Mesodermal cell (in vitro differentiated cells): ENCODE results near the gene L1TD1.

ENCODE experiments used
- H3K27ac ChIP-seq: 2 replicates; pipeline ENCODE4 v1.7.0; 2013; ENCODE audit warnings: mild to moderate bottlenecking, low read depth, low read length, moderate library complexity; ENCODE audit not compliant: severe bottlenecking
- H3K36me3 ChIP-seq: 2 replicates; pipeline ENCODE4 v1.7.1; 2013; ENCODE audit warnings: mild to moderate bottlenecking, low read length, moderate library complexity; ENCODE audit not compliant: control insufficient read depth, insufficient read depth
- H3K4me1 ChIP-seq: one replicate; pipeline ENCODE4 v1.7.1; 2013; ENCODE audit warnings: mild to moderate bottlenecking, low read length; ENCODE audit not compliant: insufficient read depth, control insufficient read depth, poor library complexity, severe bottlenecking
- H3K4me3 ChIP-seq: 2 replicates; pipeline ENCODE4 v1.7.0; 2013; ENCODE audit warnings: low read length, control low read depth, mild to moderate bottlenecking; ENCODE audit not compliant: insufficient read depth, poor library complexity, severe bottlenecking; ENCODE audit errors: extremely low read depth
- H3K9me3 ChIP-seq: 2 replicates; pipeline ENCODE4 v1.7.1; 2013; ENCODE audit warnings: mild to moderate bottlenecking, low read length, moderate library complexity; ENCODE audit not compliant: control insufficient read depth
- WGBS, 2 experiments: methylation state at CpG; one replicate each; pipeline ENCODE4 v1.1.5; 2013; ENCODE audit warnings: missing lambda C conversion rate in 2 of 2; ENCODE audit not compliant: insufficient coverage in 2 of 2; 5-methylcytosine and 5-hydroxymethylcytosine counted together

L1TD1 gene

DNA sequence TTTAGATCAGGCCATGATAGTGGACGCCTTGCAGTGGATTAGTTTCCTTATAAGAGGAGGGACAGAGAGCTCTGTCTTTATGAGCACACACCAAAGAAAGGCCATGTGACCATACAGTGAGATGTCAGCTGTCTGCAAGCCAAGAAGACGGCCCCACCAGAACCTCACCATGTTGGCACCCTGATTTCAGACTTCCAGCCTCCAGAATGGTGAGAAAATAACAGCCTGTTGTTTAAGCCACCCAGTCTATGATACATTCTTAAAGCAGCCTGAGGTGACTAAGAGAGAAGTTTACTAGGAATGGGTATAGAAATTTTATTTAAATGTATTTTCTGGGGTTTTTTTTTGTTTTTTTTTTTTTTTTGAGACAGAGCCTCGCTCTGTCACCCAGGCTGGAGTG, 29.5 kb downstream of the L1TD1 start:
- WGBS, 2 experiments: 100% methylated on average over 1 of the region's 3 CpGs; no CpG with 5 or more reads in 1 of the 2 experiments
- no peak overlapping the region for H3K4me3 ChIP-seq
- H3K9me3 ChIP-seq: no peaks in the 10 kb centered on the region
- no peak overlapping the region for H3K27ac ChIP-seq
- peaks cover 3% of the 10 kb centered on the region for H3K4me1 ChIP-seq
- H3K36me3 ChIP-seq: no peaks in the 10 kb centered on the region

GRCh38 chr1:62227496-62227895, 32.8 kb downstream of the L1TD1 start:
- H3K36me3 ChIP-seq: no peaks in the 10 kb centered on the region
- H3K4me1 ChIP-seq: peaks cover 10% of the 10 kb centered on the region
- H3K4me3 ChIP-seq: no peak overlapping the region
- no peak overlapping the region for H3K27ac ChIP-seq
- WGBS, 2 experiments: 86% methylated on average over 8 to 11 of the region's 11 CpGs
- no peaks in the 10 kb centered on the region for H3K9me3 ChIP-seq

- H3K9me3 ChIP-seq: no peaks in the 10 kb centered on the region
- H3K36me3 ChIP-seq: no peaks in the 10 kb centered on the region
- WGBS, 2 experiments: 96 to 97% methylated on average over 6 to 7 of the region's 12 CpGs
- H3K4me3 ChIP-seq: no peak overlapping the region
- peaks cover 10% of the 10 kb centered on the region for H3K4me1 ChIP-seq
- H3K27ac ChIP-seq: no peak overlapping the region
These were observed 33.7 kb downstream of the L1TD1 start for GRCh38 chr1:62228136-62228882.

DNA sequence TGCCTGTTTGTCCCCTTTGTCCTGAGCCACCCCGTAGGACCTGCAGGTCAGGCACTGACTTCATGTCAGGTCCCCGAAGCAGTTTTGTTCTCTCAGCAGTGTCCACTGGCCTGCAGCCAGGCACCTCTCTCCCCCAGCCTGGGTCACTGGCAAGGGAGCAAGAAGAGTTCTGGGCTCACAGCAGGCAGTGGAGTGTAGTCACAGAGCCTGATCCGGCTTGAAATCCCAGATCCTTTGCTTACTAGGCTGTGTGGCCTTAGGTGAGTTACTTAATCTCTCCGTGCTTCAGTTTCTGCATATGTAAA, 34.2 kb downstream of the L1TD1 start:
- H3K4me1 ChIP-seq: peaks cover 10% of the 10 kb centered on the region
- 75 to 79% methylated on average over 3 of the region's 4 CpGs for WGBS, 2 experiments
- H3K9me3 ChIP-seq: no peaks in the 10 kb centered on the region
- no peak overlapping the region for H3K4me3 ChIP-seq
- H3K36me3 ChIP-seq: no peaks in the 10 kb centered on the region
- no peak overlapping the region for H3K27ac ChIP-seq

- WGBS, 2 experiments: 60 to 86% methylated on average over 1 of the region's 3 CpGs
- peak overlapping the region; percentile 57 for H3K27ac ChIP-seq
These were observed 34.8 kb downstream of the L1TD1 start for GRCh38 chr1:62229468-62229867.

GRCh38 chr1:62229932-62230331, 35.3 kb downstream of the L1TD1 start:
- H3K4me3 ChIP-seq: no peak overlapping the region
- WGBS, 2 experiments: 86 to 100% methylated on average over 1 of the region's 2 CpGs
- no peaks in the 10 kb centered on the region for H3K36me3 ChIP-seq
- H3K27ac ChIP-seq: peak overlapping the region; percentile 57
- peaks cover 14% of the 10 kb centered on the region for H3K4me1 ChIP-seq
- no peaks in the 10 kb centered on the region for H3K9me3 ChIP-seq

More at GRCh38 chr1:62229468-62229867, 34.8 kb downstream of the L1TD1 start:
- H3K36me3 ChIP-seq: no peaks in the 10 kb centered on the region
- no peak overlapping the region for H3K4me3 ChIP-seq
- H3K9me3 ChIP-seq: no peaks in the 10 kb centered on the region
- peaks cover 10% of the 10 kb centered on the region for H3K4me1 ChIP-seq

GRCh38 chr1:62230718-62231117, 36.1 kb downstream of the L1TD1 start:
- H3K36me3 ChIP-seq: no peaks in the 10 kb centered on the region
- no peak overlapping the region for H3K27ac ChIP-seq
- peaks cover 15% of the 10 kb centered on the region for H3K4me1 ChIP-seq
- H3K4me3 ChIP-seq: no peak overlapping the region
- H3K9me3 ChIP-seq: no peaks in the 10 kb centered on the region
- 86 to 95% methylated on average over 4 to 5 of the region's 5 CpGs for WGBS, 2 experiments

DNA sequence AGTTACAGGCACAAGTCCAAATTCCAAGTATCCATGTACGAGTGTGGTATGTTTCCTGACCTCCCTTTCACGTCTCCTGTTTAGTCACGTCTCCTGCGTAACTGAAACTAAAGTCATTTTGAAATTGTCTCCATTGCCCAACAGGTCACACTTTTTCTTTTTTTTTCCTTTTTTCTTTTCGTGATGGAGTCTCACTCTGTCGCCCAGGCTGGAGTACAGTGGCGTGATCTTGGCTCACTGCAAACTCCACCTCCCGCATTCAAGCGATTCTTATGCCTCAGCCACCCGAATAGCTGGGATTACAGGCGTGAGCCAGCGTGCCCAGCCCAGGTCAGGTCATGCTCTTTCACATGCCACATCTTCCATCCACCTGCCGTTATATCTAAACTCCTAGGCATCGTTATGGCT, 38.2 kb downstream of the L1TD1 start:
- Histone ChIP-seq H3K27ac (no peak overlapping the region), H3K9me3 (no peaks in the 10 kb centered on the region), H3K4me3 (no peak overlapping the region), H3K4me1 (peaks cover 22% of the 10 kb centered on the region), H3K36me3 (no peaks in the 10 kb centered on the region)
- 89 to 91% methylated on average over 13 to 14 of the region's 14 CpGs for WGBS, 2 experiments

GRCh38 chr1:62233926-62234450, 39.3 kb downstream of the L1TD1 start:
- no peak overlapping the region for H3K4me3 ChIP-seq
- no peak overlapping the region for H3K27ac ChIP-seq
- WGBS, 2 experiments: 85 to 90% methylated on average over 1 to 4 of the region's 7 CpGs
- no peaks in the 10 kb centered on the region for H3K9me3 ChIP-seq
- no peaks in the 10 kb centered on the region for H3K36me3 ChIP-seq
- peaks cover 26% of the 10 kb centered on the region for H3K4me1 ChIP-seq

GRCh38 chr1:62234688-62235087, 40.0 kb downstream of the L1TD1 start:
- Histone ChIP-seq H3K9me3 (no peaks in the 10 kb centered on the region), H3K4me1 (peaks cover 21% of the 10 kb centered on the region), H3K4me3 (no peak overlapping the region), H3K27ac (no peak overlapping the region), H3K36me3 (no peaks in the 10 kb centered on the region)
- WGBS, 2 experiments: 93 to 100% methylated on average over 2 to 3 of the region's 6 CpGs

DNA sequence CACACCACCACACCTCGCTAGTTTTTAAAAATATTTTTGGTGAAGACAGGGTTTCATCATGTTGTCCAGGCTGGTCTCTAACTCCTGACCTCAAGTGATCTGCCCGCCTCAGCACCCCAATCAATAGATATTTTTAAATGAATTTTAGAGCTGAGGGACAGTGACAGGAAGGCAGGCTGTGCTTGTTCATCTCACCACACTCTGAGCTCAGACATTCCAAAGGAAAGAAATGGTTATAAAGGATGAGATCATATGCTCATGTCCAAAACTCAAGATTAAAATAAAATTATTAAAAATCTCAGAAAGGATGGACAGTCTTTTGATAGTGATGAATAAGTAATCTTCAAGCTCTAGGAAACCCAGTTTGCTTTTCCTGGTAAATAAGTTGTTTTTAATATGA, 40.9 kb downstream of the L1TD1 start:
- 100% methylated on average over 1 of the region's 2 CpGs; no CpG with 5 or more reads in 1 of the 2 experiments for WGBS, 2 experiments

More for the DNA sequence above, 40.9 kb downstream of the L1TD1 start:
- Histone ChIP-seq H3K36me3 (no peaks in the 10 kb centered on the region), H3K4me1 (peaks cover 18% of the 10 kb centered on the region), H3K27ac (no peak overlapping the region), H3K4me3 (no peak overlapping the region), H3K9me3 (no peaks in the 10 kb centered on the region)
